HTERT RPE-1 (cell line): ENCODE results near the gene COBLL1.
"Not testable (repeated sequence)": the region's sequence is repeated elsewhere in the genome, so short reads cannot be mapped to it uniquely, and the experiment has no call there.

Experiments
- in situ Hi-C: fragments of 300-500 bp; cut with MboI; formaldehyde crosslinking; loops from 4 replicates; pipeline ENCODE4 v1.14.3; 2020; ENCODE audit warnings: low sequenced_read_pairs

Gene COBLL1, protein sequence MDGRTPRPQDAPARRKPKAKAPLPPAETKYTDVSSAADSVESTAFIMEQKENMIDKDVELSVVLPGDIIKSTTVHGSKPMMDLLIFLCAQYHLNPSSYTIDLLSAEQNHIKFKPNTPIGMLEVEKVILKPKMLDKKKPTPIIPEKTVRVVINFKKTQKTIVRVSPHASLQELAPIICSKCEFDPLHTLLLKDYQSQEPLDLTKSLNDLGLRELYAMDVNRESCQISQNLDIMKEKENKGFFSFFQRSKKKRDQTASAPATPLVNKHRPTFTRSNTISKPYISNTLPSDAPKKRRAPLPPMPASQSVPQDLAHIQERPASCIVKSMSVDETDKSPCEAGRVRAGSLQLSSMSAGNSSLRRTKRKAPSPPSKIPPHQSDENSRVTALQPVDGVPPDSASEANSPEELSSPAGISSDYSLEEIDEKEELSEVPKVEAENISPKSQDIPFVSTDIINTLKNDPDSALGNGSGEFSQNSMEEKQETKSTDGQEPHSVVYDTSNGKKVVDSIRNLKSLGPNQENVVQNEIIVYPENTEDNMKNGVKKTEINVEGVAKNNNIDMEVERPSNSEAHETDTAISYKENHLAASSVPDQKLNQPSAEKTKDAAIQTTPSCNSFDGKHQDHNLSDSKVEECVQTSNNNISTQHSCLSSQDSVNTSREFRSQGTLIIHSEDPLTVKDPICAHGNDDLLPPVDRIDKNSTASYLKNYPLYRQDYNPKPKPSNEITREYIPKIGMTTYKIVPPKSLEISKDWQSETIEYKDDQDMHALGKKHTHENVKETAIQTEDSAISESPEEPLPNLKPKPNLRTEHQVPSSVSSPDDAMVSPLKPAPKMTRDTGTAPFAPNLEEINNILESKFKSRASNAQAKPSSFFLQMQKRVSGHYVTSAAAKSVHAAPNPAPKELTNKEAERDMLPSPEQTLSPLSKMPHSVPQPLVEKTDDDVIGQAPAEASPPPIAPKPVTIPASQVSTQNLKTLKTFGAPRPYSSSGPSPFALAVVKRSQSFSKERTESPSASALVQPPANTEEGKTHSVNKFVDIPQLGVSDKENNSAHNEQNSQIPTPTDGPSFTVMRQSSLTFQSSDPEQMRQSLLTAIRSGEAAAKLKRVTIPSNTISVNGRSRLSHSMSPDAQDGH

GRCh38 chr2:164841719-164842623 is at the start of gene COBLL1:
Gene COBLL1 (minus strand): TSS chr2:164841823. CDS start chr2:164841196, 627 bp downstream.
- in situ Hi-C loops = no loop called here

DNA sequence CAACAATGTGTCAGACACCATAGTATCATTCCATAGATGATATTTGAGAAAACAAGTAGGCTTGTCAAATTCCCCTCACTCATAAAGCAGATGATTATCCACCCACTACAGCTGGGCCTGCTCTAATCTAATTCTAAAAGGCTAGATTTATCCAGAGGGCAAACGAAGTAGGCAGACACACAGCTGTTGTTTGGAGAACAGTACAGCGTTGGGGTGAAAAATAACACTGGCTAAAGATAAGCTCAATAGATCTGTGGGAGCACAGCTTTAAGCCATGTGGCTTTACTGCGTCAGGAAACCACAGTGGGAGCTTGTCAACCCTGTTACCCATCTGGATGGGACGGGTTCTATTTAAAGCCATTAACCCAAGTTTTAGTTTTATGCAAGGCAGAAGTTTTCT is 48.9 kb upstream of the COBLL1 start:
- in situ Hi-C loops = no loop called here

GRCh38 chr2:164888592-164888991 is 47.0 kb upstream of the COBLL1 start:
- in situ Hi-C loops = no loop called here

DNA sequence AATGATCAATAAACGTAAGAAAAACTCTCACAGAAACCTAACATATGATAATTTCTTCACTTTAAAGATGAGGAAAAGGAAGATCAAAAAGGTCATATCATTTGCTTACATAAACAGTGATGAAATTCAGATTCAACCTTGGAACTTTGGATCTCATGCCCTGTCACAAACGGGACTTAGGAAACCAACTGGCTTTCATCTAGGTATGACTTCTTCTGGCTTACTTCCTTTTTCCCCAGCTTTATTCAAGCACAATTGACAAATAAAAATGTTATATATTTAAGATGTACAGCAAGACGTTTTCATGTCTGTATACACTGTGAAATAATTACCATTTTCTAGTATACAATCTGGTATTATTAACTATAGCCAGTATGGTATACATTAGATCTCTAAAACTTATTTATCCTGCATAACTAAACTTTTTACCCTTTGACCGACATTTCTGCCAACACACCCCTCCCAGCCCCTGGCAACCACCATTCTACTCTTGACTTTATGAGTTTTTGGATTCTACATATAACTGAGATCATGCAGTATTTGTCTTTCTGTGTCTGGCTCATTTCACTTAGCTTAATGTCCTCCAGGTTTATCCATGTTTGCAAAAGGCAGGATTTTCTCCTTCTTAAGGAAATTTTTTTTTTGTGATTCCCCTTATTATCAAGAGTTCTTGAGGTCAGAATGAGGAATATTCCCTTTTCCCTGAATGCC is 46.0 kb upstream of the COBLL1 start:
- in situ Hi-C loops = no loop called here

DNA sequence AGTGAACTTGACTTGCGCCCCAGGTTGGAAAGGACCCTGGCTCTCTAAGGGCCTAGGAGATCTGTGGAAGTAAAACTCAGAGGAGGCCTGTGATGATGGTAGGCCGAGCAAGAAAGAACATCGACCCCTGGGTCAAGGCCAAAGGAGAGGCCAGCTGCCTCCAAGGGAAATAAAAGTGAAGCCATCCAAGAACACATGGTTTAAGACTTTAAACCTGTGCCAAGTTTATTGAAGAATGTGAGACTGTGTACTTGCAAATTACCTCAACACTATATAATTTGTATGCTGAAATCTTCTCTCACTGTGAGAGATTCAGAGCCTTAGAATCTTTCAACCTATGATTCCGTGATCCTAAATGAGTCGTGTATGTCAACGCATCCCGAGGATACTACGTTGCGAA is 40.7 kb upstream of the COBLL1 start:
- in situ Hi-C loops = no loop called here

GRCh38 chr2:164881524-164881923 is 39.9 kb upstream of the COBLL1 start:
- in situ Hi-C loops = no loop called here

DNA sequence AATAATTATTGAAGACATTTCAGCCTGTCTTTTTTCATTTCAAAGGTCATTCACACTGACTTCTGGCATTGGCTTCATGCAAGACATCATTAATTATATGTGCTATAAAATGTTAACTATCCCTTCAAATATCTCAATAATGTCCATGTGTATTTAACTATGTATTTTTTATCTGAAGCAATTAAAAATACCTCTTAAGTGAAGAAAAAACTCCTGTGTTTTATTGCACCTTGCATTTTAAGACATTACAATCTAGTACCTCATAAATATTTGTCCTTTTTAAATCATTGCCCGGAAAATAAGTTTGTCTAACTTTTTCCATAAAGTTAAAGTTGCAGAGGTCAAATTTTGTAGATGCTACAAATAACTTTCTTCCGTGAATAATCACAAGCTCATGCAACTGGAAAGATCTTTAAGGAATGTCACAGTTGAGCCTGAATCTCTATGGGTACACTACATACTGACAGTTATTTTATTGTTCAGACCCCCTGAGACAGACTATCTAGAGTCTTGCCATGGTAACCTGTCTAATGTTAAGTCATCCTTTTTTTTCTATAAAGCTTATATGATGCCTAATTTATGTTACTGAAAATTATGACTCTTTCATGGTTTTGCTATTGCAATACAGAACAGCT is 38.4 kb upstream of the COBLL1 start:
- in situ Hi-C loops = no loop called here

- in situ Hi-C loops = no loop called here
Observed at GRCh38 chr2:164877927-164878326, 36.3 kb upstream of the COBLL1 start.

GRCh38 chr2:164877169-164877568 is 35.5 kb upstream of the COBLL1 start:
- in situ Hi-C loops = no loop called here

GRCh38 chr2:164875334-164876205 is 33.9 kb upstream of the COBLL1 start:
- in situ Hi-C loops = no loop called here

GRCh38 chr2:164873210-164873908 is 31.7 kb upstream of the COBLL1 start:
- in situ Hi-C loops = no loop called here

DNA sequence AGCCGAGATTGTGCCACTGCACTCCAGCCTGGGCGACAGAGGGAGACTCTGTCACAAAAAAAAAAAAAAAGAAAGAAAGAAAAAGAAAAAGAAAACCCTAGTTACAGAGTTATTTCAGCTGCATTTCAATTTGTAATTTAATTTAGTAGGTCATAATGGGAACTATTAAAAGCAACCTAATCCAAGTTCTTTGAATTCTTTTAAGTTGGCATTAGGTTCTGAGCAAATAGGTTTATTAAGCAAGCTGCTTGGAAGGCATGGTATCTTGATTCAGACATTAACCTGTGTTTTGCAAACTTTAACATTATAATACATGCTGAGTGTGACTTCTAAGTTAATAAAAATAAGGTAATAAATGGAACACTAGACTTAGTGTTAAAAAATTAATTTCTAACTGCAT is 29.8 kb upstream of the COBLL1 start:
- in situ Hi-C loops = no loop called here

DNA sequence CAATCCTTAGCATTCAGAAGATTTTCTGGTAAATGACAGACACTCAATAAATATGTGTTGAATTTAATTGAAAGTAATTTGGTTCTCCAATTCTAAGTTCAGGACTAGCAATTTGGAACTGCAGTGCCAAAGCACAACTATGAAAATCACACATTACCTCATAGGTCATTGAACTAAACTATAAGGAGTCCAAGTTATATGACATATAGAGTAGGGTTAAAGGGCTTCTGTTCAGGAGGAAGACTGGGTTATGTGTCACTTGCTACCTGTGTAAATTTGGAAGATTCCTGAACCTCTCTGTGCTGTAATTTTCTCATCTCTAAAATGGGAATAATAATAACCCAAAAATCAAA is 27.8 kb upstream of the COBLL1 start:
- in situ Hi-C loops = no loop called here

GRCh38 chr2:164868563-164869419 is 27.2 kb upstream of the COBLL1 start:
- in situ Hi-C loops = no loop called here

GRCh38 chr2:164867779-164868397 is 26.3 kb upstream of the COBLL1 start:
- in situ Hi-C loops = no loop called here

DNA sequence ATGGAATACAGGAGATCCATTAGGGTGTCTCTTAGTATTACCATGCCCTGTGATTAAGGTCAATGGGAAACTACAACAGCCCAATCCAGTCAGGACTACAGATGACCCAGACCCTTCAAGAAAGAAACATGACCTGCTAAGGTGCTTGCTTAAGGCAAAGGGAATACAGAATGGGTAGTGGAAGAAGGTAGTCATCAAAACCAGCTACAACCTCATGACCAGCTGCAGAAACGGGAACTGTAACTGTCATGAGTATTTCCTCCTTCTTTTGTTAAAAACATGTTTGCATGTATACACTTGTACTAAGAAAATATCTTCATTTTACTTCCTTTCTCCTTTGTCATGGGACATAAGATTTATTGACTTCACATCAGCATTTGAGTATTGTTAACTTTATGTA is 24.8 kb upstream of the COBLL1 start:
- in situ Hi-C loops = not testable (repeated sequence)

DNA sequence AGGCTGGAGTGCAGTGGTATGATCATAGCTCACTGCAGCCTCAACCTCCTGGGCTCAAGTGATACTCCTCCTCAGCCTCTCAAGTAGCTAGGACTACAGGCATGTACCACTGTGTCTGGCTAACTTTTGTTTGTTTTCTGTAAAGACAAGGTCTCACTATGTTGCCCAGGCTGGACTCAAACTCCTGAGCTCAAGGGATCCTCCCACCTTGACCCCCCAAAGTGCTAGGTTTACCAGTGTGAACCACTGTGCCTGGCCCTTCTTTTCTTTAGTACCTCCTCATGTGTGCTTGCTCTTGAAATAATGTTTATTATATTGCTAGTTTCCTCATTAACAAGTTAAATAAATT is 19.0 kb upstream of the COBLL1 start:
- in situ Hi-C loops = no loop called here
